ENCODE measurements around the gene LHFPL2. TPM values are rescaled to one million over a fixed set of nuclear protein-coding genes. Genes with fewer than 3 reads are reported as not detected.

The LHFPL2 gene
- polyA plus RNA-seq, 1 of the 3 experiments (the other 2 are of a cell fraction) = 10.4 TPM

DNA sequence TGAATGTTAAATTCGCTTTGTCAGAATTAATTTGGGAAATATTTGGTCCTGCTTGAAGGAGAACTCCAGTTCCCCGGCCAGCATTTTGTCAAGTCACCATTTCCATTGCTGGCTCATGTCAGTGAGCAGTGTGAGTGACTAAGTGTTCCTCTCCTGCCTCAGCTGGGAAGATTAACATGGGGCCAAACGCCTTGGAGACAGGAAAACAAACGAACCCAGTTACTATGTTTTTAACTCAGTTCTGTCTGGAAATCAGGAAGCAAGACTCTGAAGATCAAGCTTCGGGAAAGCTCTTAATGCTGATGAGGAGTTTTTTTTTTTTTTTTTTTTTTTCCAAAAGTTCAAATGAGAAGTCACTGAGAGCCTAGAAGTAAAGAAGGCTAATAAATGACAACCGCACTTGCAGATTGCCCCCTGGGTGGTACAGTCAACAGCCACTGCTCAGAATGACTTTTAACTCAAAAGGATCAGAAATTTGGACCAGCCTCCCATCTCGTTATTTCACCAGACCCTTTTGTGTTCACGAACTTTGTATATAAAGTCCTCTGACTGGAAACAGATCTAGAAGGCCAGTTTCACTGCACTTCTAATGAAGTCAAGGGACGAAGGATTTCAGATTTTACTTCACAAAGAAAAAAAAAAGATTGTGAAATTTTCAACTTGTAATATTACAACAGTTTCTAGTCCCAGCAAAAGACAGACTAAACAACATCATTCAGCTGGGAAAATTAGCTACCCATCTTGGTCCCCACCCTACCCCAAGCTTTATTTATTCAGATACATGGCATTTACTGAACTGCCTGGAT, 121.3 kb downstream of the LHFPL2 start:
- H3K4me3 ChIP-seq (ENCODE audit: low read depth in 2 of 2, low read length in 1 of 2) = no peak overlapping the region
- no peaks in the 10 kb centered on the region for H3K27me3 ChIP-seq (ENCODE audit: insufficient read depth)
- no peaks in the 10 kb centered on the region for H4K20me1 ChIP-seq (ENCODE audit: insufficient read depth)
- peaks cover 4 to 31% of the 10 kb centered on the region in 2 experiments for H3K4me1 ChIP-seq (ENCODE audit: control insufficient read depth in 1 of 2, insufficient read depth in 2 of 2, low read depth in 1 of 2, low read length in 1 of 2)
- peak overlapping the region; percentile 73; the same call in 1 of the 2 replicates for H3K4me2 ChIP-seq
- no peak for TF ChIP-seq SMC3 (IDR thresholded peaks at IDR 0.05; ENCODE audit: low read depth, low read length)
- TF ChIP-seq TCF12 (IDR thresholded peaks at IDR 0.05) = peak; percentile 67
- peak; percentile 24; the same call in 1 of the 2 replicates for TF ChIP-seq FOSL2 (IDR thresholded peaks at IDR 0.05; ENCODE audit: borderline replicate concordance, low read depth)
- TF ChIP-seq SIN3A (IDR thresholded peaks at IDR 0.05; ENCODE audit: borderline replicate concordance, low read depth, low read length) = peak; percentile 69; the same call in 1 of the 2 replicates
- TF ChIP-seq POLR2AphosphoS5 (IDR thresholded peaks at IDR 0.05; ENCODE audit: low read depth, low read length) = no peak; the same call in 1 of the 2 replicates
- TF ChIP-seq, protein P1, sequence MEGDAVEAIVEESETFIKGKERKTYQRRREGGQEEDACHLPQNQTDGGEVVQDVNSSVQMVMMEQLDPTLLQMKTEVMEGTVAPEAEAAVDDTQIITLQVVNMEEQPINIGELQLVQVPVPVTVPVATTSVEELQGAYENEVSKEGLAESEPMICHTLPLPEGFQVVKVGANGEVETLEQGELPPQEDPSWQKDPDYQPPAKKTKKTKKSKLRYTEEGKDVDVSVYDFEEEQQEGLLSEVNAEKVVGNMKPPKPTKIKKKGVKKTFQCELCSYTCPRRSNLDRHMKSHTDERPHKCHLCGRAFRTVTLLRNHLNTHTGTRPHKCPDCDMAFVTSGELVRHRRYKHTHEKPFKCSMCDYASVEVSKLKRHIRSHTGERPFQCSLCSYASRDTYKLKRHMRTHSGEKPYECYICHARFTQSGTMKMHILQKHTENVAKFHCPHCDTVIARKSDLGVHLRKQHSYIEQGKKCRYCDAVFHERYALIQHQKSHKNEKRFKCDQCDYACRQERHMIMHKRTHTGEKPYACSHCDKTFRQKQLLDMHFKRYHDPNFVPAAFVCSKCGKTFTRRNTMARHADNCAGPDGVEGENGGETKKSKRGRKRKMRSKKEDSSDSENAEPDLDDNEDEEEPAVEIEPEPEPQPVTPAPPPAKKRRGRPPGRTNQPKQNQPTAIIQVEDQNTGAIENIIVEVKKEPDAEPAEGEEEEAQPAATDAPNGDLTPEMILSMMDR (IDR thresholded peaks at IDR 0.05) = no peak
- no peak for TF ChIP-seq RAD21 (IDR thresholded peaks at IDR 0.05; ENCODE audit: low read length)
- TF ChIP-seq, protein P2, sequence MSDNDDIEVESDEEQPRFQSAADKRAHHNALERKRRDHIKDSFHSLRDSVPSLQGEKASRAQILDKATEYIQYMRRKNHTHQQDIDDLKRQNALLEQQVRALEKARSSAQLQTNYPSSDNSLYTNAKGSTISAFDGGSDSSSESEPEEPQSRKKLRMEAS (IDR thresholded peaks at IDR 0.05; ENCODE audit: low read depth) = 0 out of 2 replicates have a peak, but pooled peaks have one; percentile 15
- TF ChIP-seq NFIC (IDR thresholded peaks at IDR 0.05; ENCODE audit: borderline replicate concordance) = no peak
- TF ChIP-seq EP300 (IDR thresholded peaks at IDR 0.05; ENCODE audit: borderline replicate concordance in 1 of 2, low read depth in 1 of 2, low read length in 1 of 2) = no peak
- no peak for TF ChIP-seq EZH2phosphoT487 (IDR thresholded peaks at IDR 0.05; ENCODE audit: borderline replicate concordance, low read depth)
- TF ChIP-seq, protein P3, sequence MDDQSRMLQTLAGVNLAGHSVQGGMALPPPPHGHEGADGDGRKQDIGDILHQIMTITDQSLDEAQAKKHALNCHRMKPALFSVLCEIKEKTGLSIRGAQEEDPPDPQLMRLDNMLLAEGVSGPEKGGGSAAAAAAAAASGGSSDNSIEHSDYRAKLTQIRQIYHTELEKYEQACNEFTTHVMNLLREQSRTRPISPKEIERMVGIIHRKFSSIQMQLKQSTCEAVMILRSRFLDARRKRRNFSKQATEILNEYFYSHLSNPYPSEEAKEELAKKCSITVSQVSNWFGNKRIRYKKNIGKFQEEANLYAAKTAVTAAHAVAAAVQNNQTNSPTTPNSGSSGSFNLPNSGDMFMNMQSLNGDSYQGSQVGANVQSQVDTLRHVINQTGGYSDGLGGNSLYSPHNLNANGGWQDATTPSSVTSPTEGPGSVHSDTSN (IDR thresholded peaks at IDR 0.05) = peak; percentile 68
- no peak for TF ChIP-seq GABPA (IDR thresholded peaks at IDR 0.05; ENCODE audit: low read depth)
- no peak for TF ChIP-seq TEAD4 (IDR thresholded peaks at IDR 0.05; ENCODE audit: borderline replicate concordance, insufficient read depth)
- TF ChIP-seq MXI1 (IDR thresholded peaks at IDR 0.05; ENCODE audit: low read depth, low read length) = no peak
- TF ChIP-seq RFX5 (IDR thresholded peaks at IDR 0.05; ENCODE audit: low read length) = no peak
- peak overlapping the region; percentile 75 for H3K9ac ChIP-seq
- WGBS (ENCODE audit: low lambda C conversion rate) = 63% methylated on average over 9 of the region's 9 CpGs
- H3F3A ChIP-seq (replicated peaks; ENCODE audit: insufficient read depth) = peaks cover 48% of the 10 kb centered on the region
- no peaks in the 10 kb centered on the region for H3K9me3 ChIP-seq
- ChIA-PET POLR2A (no interaction called here), CTCF (interaction anchor here (0.9 to 3.3 kb wide), 4 partner anchors 8 to 439 kb away, joined by 3 to 12 read pairs (median 3); no protein-coding TSS in a partner anchor)
- H3K9me2 ChIP-seq = no peaks in the 10 kb centered on the region
- DNase-seq = no peak
- H2AFZ ChIP-seq (ENCODE audit: low read depth) = no peak overlapping the region
- H3K27ac ChIP-seq (ENCODE audit: low read depth in 2 of 2, low read length in 1 of 2) = peak overlapping the region; percentile 41 to 97; a peak in 3 of 4 replicates
- H3K36me3 ChIP-seq (replicated peaks in 1 of 2; ENCODE audit: control insufficient read depth in 1 of 2, insufficient read depth in 2 of 2, low read length in 1 of 2) = no peaks in the 10 kb centered on the region
- peaks cover 79% of the 10 kb centered on the region for H3K79me2 ChIP-seq (ENCODE audit: insufficient read depth)
